HG02973 (cell line): ENCODE measurements around the gene TLK2.
A peak's percentile ranks its signal among the peaks of the same experiment; 100 is the strongest.
"Not testable (repeated sequence)": the region's sequence is repeated elsewhere in the genome, so short reads cannot be mapped to it uniquely, and the experiment has no call there.

Experiments
- ATAC-seq: cut with Tn5 transposase; IDR thresholded peaks from one replicate; pipeline ENCODE4 v1.9.1; 2021; ENCODE audit warnings: moderate library complexity; ENCODE audit not compliant: unreplicated experiment

The TLK2 gene

DNA sequence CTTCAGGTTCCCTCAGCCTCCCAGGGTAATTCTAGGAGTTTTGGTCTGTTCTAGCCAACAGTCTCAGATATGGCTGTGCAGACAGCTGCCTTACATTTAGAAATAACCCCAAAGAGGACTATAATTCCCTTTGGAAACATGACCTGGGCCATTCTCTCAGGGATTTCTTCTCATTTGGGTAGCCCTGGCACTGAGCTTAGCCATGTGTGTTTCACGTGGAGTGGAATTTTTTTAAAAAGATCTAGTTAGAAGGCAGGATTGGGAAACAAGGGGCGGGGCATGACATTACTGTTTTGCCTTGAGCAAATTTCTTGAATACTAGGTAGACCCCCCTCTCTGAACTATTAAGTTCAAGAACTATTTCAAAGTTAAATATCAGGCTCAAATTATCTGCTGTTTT, 119.3 kb downstream of the TLK2 start:
- ATAC-seq = no peak

DNA sequence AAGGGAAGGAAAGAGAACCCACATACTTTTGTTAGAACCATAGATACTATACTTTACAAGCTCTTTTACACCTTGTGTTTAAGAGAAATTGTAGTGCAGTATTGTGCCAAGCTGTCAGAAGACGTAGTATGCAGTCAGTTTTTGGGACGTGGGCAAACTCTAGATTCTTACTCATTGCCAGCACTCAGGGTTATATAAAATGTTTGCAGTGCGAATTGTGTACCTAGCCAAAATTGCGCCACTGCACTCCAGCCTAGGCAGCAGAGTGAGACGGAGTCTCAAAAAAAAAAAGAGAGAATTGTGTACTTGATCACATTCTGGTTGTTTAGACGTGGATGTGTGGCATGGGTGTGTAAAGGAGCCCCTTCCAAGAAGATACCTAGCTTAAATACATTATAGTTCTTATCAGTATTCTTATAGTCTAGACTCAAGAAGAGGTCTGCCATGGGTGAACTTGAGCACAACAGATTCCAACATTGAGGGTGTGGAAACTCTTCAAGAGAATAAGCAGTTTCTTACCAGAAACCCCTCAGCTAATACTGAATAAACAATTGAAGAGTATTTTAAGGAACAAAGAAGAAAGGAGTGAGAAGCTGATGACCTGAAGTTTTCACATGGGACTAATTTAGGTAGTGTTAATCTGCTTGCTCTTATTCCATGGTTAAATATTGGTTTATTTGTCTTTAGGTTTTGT, 121.5 kb downstream of the TLK2 start:
- no peak for ATAC-seq

DNA sequence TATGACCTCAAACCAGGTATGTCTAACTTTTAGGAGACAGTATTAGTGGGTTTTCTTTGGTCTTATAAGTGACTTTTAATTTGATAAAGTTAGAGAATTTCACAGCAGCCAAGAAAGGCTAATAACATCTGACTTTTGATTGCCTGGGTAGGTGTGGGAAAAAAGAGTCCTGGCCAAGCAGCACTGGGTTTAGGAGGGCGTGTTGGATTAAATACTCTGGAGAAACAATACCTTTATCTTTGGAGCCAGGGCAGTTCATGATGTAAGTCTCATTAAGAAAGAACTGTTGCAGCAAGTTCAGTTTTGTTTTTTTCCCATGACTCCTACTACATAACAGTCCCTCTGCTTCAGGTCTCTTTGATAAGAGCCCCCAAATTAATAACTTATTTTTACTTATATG, 122.2 kb downstream of the TLK2 start:
- no peak for ATAC-seq

DNA sequence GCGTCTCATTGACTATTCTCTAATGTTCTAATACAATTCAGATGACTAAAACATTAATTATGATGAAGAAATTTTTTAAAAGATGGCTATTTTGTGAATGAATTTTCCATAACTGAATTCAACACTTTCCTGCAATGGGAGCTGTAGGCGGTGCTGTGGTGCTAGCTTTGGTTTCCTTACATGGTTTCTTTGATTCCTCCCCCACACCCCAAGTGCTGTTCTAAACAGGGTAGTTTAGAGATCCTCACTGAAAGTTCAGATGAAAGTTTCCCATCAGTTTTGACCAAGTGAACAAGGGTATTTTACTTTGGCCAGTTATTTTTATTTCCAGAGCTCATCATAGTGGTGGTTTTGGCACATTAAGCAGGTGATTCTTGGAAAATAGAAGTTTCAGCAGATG, 122.8 kb downstream of the TLK2 start:
- no peak for ATAC-seq

DNA sequence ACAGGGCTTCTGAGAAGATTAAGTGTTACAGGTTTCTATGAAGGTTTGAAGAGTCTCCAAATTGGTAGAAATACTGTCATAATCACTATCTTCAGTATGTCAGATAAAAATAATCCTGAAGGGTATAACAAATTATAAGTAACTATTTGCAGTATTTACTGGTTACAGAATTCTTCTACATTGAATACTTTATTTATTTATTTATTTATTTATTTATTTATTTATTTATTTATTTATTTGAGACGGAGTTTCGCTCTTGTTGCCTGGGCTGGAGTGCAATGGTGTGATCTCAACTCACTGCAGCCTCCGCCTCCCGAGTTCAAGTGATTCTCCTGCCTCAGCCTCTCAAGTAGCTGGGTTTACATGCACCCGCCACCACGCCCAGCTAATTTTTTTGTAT, 125.2 kb downstream of the TLK2 start:
- not testable (repeated sequence) for ATAC-seq

DNA sequence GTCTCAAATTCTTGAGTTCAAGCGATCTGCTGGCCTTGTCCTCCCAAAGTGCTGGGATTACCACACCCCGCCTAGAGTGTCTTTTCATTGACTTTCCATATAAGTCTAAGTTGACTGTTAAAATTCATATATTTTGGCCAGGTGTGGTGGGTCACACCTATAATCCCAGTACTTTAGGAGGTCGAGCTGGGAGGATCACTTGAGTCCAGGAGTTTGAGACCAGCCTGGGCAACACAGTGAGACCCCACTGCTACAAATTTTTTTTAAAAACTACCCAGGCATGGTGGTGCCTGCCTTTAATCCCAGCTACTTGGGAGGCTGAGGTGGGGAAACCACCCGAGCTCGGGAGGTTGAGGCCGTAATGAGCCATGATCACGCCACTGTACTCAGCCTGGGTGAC, 127.0 kb downstream of the TLK2 start:
- no peak for ATAC-seq

DNA sequence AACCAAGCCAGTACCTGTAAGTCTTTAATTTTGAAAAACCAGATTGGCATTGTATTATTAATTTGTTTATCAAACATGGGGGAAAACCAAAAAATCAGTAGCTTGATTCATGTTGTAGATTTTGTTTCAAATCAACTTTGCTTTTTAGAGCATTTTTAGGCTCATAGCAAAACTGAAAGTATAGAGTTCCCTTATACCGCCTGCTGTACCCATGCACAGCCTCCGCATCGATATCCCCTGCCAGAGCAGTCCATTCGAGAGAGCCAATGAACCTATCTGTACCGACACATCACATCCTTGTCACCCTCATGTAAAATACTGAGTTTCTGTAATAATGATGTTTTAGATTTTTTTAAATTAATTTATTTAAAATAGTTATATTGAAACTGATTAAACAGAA, 132.7 kb downstream of the TLK2 start:
- ATAC-seq = peak; percentile 81

DNA sequence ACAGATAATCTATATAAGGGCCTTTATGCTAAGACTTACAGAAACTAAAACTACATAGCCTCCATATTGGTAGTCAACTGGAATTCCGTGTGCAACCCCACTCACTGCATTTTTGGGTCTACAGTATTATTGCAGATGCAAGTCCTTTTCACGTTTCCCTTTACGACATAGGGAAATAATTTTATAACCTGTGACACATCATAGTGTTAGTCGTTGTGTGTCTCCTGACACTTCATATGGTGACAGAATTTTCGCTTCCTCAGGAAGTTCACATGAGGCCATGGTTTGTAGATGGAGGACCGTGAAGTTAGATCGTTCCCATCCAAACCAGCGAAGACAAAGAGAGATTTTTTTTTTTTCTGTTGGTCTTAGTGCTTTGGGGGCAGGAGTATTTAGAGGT, 133.1 kb downstream of the TLK2 start:
- peak; percentile 22 for ATAC-seq

DNA sequence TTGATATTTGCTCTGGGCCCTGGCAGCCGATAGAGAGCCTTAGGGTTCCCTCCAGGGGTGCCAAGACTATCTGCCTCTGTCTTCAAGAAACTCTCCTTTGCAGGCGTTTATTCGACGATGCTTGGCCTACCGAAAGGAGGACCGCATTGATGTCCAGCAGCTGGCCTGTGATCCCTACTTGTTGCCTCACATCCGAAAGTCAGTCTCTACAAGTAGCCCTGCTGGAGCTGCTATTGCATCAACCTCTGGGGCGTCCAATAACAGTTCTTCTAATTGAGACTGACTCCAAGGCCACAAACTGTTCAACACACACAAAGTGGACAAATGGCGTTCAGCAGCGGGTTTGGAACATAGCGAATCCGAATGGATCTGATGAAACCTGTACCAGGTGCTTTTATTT, 133.7 kb downstream of the TLK2 start:
- ATAC-seq = not testable (repeated sequence)

DNA sequence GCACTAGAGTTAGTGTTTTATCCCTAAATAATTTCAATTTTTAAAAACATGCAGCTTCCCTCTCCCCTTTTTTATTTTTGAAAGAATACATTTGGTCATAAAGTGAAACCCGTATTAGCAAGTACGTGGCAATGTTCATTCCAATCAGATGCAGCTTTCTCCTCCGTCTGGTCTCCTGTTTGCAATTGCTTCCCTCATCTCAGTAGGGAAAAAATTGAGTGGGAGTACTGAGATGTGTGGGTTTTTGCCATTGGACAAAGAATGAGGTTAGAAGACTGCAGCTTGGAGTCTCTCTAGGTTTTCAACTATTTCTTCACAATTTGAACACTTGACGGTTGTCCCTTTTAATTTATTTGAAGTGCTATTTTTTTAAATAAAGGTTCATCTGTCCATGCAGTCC, 134.5 kb downstream of the TLK2 start:
- ATAC-seq = not testable (repeated sequence)

DNA sequence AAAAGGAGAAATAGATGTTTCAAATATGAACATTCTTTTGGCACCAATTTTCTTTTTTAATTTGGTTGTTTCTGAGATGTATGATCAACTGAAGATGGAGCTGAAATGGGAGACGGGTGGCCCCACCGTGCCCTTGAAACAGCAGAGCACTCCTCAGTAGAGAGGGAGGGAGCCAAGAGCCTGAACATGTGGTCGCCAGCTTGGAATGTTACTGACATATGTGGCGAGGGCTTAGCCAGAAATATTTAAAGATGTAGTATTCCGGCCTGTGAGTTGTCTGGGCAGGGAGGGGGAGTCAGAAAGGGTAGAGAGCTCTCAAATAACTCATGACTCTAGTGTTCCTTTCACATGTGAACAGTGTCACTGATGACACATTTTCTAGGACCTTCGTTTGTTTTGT, 135.5 kb downstream of the TLK2 start:
- ATAC-seq = no peak

DNA sequence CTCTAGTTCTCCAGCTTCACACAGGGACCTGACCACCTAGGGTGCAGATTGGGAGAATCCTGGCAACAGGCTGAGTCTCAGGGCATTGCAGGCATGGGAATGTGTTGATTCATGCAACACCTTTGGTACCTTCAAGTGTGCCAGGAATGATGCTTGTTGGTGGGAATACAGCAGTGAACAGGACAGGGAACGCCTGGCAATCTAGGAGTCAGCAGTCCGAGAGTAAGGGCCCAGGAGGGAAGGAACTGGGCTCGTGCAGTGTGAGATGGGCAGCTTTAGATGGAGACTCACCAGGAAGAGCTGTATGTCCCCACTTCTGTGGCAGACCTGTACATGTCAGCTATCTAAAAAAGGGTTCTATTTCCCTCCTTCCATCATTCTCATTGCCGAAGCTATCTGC, 136.9 kb downstream of the TLK2 start:
- ATAC-seq = no peak

DNA sequence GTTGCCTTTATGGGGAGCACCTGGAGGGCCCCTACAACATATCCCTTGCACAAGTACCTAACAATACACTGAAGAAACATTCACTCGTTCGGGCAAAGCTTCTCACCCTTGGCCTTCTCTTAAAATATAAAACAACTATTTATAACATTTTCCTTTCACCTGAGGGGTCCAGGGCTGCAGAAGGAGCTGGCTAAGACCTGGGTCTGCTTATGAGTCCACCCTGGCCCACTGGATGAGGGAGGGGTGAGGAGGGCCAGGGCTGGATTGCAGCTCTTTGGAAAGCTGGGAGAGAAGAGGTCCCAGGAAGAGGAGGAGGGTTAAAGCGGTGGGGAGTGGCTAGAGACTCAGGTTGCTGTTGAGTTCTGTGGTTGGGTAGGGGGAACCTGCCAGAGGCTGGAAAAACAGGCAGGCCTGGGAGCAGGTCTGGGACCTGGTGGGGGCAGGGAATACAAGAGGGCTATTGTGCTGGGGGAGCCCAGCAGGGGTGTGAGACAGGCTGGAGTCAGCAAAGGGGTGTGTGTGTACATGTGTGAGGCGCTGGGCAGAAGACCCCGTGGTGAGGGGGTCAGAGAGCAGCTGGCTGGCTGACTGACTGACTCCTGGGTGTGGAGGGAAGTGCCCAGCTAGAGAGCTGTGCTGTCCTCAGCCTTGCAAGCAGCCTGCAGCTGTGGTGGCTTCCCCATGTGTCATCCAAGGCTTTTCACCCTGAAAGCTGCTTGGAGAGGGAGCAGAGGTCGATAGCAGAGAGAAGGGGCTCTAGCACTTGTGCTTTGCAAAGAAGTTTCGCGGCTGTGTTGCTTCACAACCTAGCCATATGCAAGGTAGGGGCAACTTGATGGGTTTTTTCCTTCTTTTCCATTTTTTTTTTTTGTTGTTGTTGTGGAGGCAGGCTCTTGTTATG, 138.6 kb downstream of the TLK2 start:
- no peak for ATAC-seq

DNA sequence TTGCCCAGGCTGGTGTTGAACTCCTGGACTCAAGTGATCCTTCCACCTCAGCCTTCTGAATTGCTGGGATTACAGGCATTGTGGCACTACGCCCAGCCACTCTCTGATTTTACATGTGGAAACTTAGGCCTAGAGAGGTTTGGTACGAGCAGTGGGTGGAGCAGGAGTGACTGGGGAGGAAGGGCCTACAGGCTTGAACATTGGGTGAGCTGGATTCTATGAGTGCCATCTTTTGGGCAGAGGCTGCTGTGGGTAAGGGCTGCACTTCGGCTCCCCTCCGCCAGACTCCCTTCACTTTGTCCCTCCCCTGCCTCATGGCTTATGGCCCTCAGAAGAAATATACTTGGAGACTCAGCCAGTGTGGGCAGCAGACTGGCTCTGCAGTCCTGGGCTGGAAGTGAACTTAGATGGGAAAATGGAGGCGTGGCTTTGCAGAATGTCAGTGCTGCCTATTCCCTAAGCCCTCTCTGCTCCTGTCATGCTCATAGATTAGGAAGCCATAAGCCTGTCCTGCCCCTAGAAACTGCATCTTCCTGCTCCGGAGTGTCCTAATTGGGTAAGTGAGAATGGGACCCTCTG, 139.4 kb downstream of the TLK2 start:
- no peak for ATAC-seq

DNA sequence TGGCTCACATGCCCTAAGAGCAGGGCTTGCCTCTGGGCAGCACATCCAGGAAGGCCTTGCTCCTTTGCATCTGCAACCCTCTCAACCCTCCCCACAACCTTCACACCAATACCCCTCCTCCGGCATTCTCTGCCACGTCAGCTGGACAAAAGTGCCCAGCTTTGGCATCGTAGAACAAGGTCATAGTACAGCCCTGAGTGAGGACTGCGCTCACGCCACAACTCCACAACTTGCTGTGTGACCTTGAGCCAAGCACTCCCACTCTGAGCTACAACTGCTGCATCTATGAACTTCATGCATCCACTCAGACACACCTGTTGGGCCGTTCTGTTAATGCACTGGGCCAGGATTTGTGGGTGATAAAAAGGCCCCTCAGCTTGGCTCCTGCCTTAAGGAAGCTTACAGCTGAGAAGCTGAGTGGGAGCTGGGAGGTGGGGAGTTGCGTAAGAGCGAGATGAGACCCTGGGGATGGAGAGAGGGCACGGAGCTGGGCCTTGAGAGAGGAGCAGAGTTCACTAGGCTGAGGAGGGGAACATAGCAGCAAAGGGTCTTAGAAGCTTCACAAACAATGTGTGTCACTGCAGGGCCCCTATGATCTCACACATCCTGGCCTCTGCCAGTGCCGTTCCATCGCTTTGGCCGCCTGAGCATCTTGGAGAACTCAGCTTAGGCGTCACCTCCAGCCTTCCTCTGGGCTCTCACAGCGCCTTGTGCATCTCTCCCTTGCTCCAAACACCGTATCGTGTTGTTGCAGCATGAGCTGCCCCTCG, 140.2 kb downstream of the TLK2 start:
- no peak for ATAC-seq

DNA sequence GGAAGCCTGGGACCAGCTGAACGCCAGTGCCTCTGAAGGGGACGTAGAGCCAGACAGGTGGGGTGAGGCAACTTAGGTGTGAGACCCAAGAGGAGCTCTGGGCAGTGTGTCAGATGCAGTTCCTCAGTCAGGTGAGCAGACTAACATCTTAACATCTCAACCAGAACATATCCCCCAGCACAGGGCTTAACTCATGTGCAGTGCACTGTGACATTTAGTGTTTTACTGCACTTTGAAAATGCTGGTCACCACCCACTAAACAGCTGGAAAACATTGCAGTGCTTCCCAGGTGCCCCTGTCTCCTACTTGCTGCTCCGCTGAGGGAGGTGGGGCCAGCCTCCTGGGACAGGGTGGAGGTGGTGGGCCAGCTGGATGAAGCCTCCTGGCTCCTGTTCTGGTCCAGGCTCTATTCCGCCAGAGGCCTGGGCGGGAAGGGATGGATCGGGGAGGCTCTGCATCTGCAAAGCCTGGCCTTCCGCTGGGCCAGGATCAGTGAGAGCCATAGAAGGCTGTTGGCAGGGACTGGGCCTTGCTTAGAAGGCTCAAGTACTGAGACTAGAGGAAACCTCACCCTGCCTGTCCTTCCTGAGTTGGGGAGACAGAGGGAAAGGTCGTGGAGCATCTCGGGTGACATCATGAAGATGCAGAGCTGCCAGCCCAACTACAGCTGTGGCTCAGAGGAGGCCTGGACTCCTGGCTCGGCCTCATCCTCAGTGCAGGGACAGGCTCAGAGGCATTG, 141.0 kb downstream of the TLK2 start:
- no peak for ATAC-seq

DNA sequence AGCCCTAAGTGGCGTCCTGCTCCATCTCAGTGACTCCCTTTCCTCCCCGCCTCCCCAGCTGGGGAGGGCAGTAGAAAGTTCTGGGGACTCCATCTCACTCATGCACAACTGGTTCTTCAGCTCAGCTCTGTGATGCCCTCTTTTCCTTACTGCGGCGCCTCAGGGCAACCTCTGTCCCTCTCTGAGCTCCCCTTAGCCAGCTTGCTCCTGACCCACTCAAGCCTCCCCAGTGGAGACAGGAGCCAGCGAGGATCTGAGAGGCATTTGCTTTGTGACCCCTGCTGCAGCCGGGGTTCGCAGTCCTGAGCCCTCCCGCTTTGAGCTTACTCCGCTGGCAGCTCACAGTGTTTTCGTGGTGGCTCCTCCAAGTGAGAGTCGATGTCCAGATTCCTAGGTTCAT, 142.6 kb downstream of the TLK2 start:
- no peak for ATAC-seq

DNA sequence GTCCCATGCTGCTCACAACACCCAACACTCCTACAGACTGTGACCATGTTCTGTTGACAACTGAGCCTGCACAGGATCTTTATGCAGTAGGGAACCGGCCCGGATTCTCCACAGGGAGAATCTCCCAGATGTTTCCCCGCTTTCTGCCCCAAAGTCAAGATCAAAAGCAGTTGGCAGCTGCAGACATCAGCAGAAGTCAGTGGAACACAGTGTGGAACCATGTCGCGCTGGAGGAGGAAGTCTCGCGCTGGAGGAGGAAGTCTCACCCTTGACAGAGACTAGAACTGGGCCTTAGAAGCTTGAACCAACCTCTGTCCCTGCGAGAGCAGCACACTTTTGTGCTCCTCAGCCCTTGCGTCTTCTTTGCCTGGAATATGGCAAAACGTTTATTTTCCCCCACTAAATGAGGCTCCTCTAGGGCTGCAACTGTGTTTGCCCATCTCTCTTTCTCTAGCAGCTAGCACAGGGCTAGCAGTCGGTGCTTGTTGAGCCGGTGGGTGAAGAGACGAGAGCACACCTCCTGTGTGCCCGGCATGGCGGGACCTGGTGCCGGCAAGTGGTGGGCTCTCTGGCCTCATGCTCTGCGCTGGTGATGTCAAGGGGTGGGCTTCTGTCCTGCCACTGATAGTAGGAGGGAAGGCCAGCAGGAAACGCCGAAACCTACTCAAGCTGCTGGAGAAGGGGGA, 146.7 kb downstream of the TLK2 start:
- ATAC-seq = no peak

DNA sequence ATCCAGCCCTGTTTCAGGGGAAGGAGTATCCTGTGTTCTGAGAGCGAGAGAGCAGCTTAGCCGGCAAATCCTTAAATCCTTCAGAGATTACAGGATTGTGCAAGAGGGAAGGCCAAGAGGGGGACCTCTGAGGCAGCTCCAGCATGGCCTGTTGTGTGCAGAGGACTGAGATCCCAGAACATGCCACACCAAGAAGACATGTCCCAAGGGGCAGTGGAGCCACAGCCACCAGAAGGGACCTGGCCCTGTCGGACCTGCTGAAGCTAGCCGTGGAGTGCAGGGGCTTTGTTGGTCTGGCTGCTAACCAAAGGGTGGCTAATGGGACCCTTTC, 147.2 kb downstream of the TLK2 start:
- ATAC-seq = no peak

DNA sequence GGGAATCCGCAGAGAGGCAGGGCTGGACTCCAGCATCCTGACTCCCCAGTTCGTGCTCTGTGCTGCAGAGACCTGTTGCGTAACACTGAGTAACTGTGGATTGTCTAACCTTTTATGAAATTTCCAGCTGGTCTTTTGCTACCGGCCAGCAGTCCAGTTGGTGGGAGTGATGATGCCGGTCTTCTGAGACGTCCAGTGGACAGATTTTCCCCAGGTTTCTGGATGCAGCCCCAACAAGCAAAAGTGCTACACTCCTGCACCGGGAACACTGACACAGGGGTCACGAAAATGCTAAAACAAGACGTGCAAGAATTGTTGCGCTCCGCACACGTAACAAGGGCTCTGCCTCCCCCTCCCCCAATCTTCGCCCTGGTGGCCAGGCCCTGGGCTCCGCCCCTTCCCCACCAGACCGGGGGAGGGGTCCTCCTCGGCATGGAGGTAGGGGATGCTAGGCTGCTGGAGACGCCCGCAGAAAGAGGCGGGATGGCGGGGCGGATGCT, 148.1 kb downstream of the TLK2 start:
- no peak for ATAC-seq
